Activated CD8-positive, alpha-beta T cell treated with anti-CD3 and anti-CD28 coated beads, Interleukin-2, amount 10 ng/mL, durations not matched to agents 7 days and 5 days (primary cell): ENCODE data around the gene DHDH. TPM values are rescaled to one million over a fixed set of nuclear protein-coding genes. Genes with fewer than 3 reads are reported as not detected.

ENCODE experiments used
- ATAC-seq: fragments of 150-1000 bp; cut with Tn5 transposase; one replicate; pipeline ENCODE4 v1.10.0; 2021; ENCODE audit warnings: moderate library complexity
- CTCF ChIA-PET: fragments of 350-600 bp; sonication (Branson Sonifier 250); formaldehyde crosslinking; loops from one replicate; lab custom pipeline; 2021; ENCODE audit warnings: antibody characterized with exemption; lab: Charles Lee
- POLR2A ChIA-PET: fragments of 350-600 bp; sonication (Branson Sonifier 250); formaldehyde crosslinking; loops from one replicate; lab custom pipeline; 2021; ENCODE audit warnings: antibody characterized with exemption; lab: Charles Lee
- DNase-seq: peaks from one replicate; pipeline ENCODE4 v3.0.0-alpha.2; 2020
- H3K27ac Mint-ChIP-seq: one replicate; pipeline ENCODE4 v1.8.0; 2021; ENCODE audit warnings: mild to moderate bottlenecking, mixed read lengths
- H3K27me3 Mint-ChIP-seq: one replicate; pipeline ENCODE4 v1.8.0; 2021; ENCODE audit warnings: low read depth, mixed read lengths
- H3K36me3 Mint-ChIP-seq: one replicate; pipeline ENCODE4 v1.8.0; 2021; ENCODE audit warnings: low read depth, mixed read lengths
- H3K4me1 Mint-ChIP-seq: one replicate; pipeline ENCODE4 v1.8.0; 2021; ENCODE audit warnings: low read depth, mixed read lengths
- H3K4me3 Mint-ChIP-seq: one replicate; pipeline ENCODE4 v1.8.0; 2021; ENCODE audit warnings: mild to moderate bottlenecking, mixed read lengths
- H3K9me3 Mint-ChIP-seq: one replicate; pipeline ENCODE4 v1.8.0; 2022; ENCODE audit warnings: mixed read lengths; ENCODE audit not compliant: insufficient read depth
- total RNA-seq, 2 experiments: library from RNA; stranded (reverse); gene quantifications; one replicate each; pipeline ENCODE4 v1.2.3, GENCODE V29; 2021

The DHDH gene
- total RNA-seq, 2 experiments from 2014 or later: 1.6 to 1.9 TPM

- ChIA-PET POLR2A (interaction anchor here (0.7 kb wide), 1 partner anchor 115 kb away, joined by 3 read pairs; the partner anchor contains the start of gene PPP1R15A), CTCF (interaction anchor here (1.8 to 1.9 kb wide), 2 partner anchors 12 to 17 kb away, joined by 11 to 13 read pairs; no protein-coding TSS in a partner anchor)
- H3K36me3 Mint-ChIP-seq: peaks cover 37% of the 10 kb centered on the region
Measured at GRCh38 chr19:48987323-48987722, 53.8 kb downstream of the DHDH start.

GRCh38 chr19:48988286-48988685 is 54.8 kb downstream of the DHDH start:
- CTCF ChIA-PET: interaction anchor here (1.9 kb wide), 1 partner anchor 11 kb away, joined by 13 read pairs; no protein-coding TSS in a partner anchor
- H3K9me3 Mint-ChIP-seq: no peaks in the 10 kb centered on the region
- H3K4me1 Mint-ChIP-seq: peaks cover 27% of the 10 kb centered on the region
- ATAC-seq (no peak), DNase-seq (no peak)
- H3K36me3 Mint-ChIP-seq: peaks cover 32% of the 10 kb centered on the region
- H3K27me3 Mint-ChIP-seq: no peaks in the 10 kb centered on the region
- POLR2A ChIA-PET: no interaction called here
- H3K27ac Mint-ChIP-seq: peak overlapping the region; percentile 26
- H3K4me3 Mint-ChIP-seq: no peak overlapping the region

More at GRCh38 chr19:48987323-48987722, 53.8 kb downstream of the DHDH start:
- no peaks in the 10 kb centered on the region for H3K9me3 Mint-ChIP-seq
- DNase-seq: no peak
- H3K4me3 Mint-ChIP-seq: no peak overlapping the region
- H3K27me3 Mint-ChIP-seq: no peaks in the 10 kb centered on the region
- no peak for ATAC-seq
- H3K4me1 Mint-ChIP-seq: peaks cover 25% of the 10 kb centered on the region
- peak overlapping the region; percentile 6 for H3K27ac Mint-ChIP-seq

GRCh38 chr19:48988860-48989259 is 55.4 kb downstream of the DHDH start:
- Mint-ChIP-seq H3K9me3 (no peaks in the 10 kb centered on the region), H3K4me1 (peaks cover 29% of the 10 kb centered on the region), H3K4me3 (no peak overlapping the region), H3K27ac (no peak overlapping the region), H3K36me3 (peaks cover 31% of the 10 kb centered on the region), H3K27me3 (no peaks in the 10 kb centered on the region)
- DNase-seq: no peak
- POLR2A ChIA-PET: no interaction called here
- CTCF ChIA-PET: interaction anchor here (1.3 to 2.9 kb wide), 2 partner anchors 11 to 18 kb away, joined by 3 to 10 read pairs; no protein-coding TSS in a partner anchor
- no peak for ATAC-seq

- Mint-ChIP-seq H3K9me3 (no peaks in the 10 kb centered on the region), H3K4me1 (peaks cover 37% of the 10 kb centered on the region), H3K4me3 (no peak overlapping the region), H3K27me3 (no peaks in the 10 kb centered on the region), H3K27ac (peak overlapping the region; percentile 68), H3K36me3 (peaks cover 34% of the 10 kb centered on the region)
- CTCF ChIA-PET: interaction anchor here (1.3 to 2.9 kb wide), 2 partner anchors 10 to 19 kb away, joined by 3 to 10 read pairs; no protein-coding TSS in a partner anchor
- ATAC-seq (no peak), DNase-seq (no peak)
- POLR2A ChIA-PET: interaction anchor here (1.4 kb wide), 1 partner anchor 10 kb away, joined by 4 read pairs; no protein-coding TSS in a partner anchor
Measured at GRCh38 chr19:48989701-48990291, 56.3 kb downstream of the DHDH start.

GRCh38 chr19:48990400-48990799 is 56.9 kb downstream of the DHDH start:
- DNase-seq (no peak), ATAC-seq (no peak)
- no peaks in the 10 kb centered on the region for H3K9me3 Mint-ChIP-seq
- peak overlapping the region; percentile 68 for H3K27ac Mint-ChIP-seq
- CTCF ChIA-PET: interaction anchor here (2.9 kb wide), 1 partner anchor 10 kb away, joined by 10 read pairs; no protein-coding TSS in a partner anchor
- peaks cover 43% of the 10 kb centered on the region for H3K4me1 Mint-ChIP-seq
- no peak overlapping the region for H3K4me3 Mint-ChIP-seq
- H3K36me3 Mint-ChIP-seq: peaks cover 34% of the 10 kb centered on the region
- H3K27me3 Mint-ChIP-seq: no peaks in the 10 kb centered on the region
- POLR2A ChIA-PET: interaction anchor here (1.4 kb wide), 1 partner anchor 10 kb away, joined by 4 read pairs; no protein-coding TSS in a partner anchor

GRCh38 chr19:48991011-48991609 is 57.6 kb downstream of the DHDH start:
- no peak overlapping the region for H3K4me3 Mint-ChIP-seq
- H3K27ac Mint-ChIP-seq: peak overlapping the region; percentile 20
- DNase-seq: no peak
- no peaks in the 10 kb centered on the region for H3K9me3 Mint-ChIP-seq
- peaks cover 30% of the 10 kb centered on the region for H3K36me3 Mint-ChIP-seq
- ChIA-PET CTCF (interaction anchor here (1.1 to 3.5 kb wide), 3 partner anchors 9 to 48 kb away, joined by 3 to 96 read pairs (median 10); no protein-coding TSS in a partner anchor), POLR2A (interaction anchor here (1.4 to 3.4 kb wide), 2 partner anchors 11 kb away, joined by 4 to 16 read pairs; no protein-coding TSS in a partner anchor)
- peaks cover 48% of the 10 kb centered on the region for H3K4me1 Mint-ChIP-seq
- no peak for ATAC-seq
- H3K27me3 Mint-ChIP-seq: no peaks in the 10 kb centered on the region

GRCh38 chr19:48991873-48992580 is 58.5 kb downstream of the DHDH start:
- ChIA-PET POLR2A (interaction anchor here (1.0 to 3.4 kb wide), 4 partner anchors 9 to 117 kb away, joined by 4 to 16 read pairs (median 12); no protein-coding TSS in a partner anchor), CTCF (interaction anchor here (0.8 to 3.5 kb wide), 9 partner anchors 9 to 204 kb away, joined by 3 to 96 read pairs (median 17); partner anchors contain the start of genes FTL, LIN7B and PPP1R15A)
- peaks cover 32% of the 10 kb centered on the region for H3K36me3 Mint-ChIP-seq
- peak overlapping the region; percentile 92 for H3K4me3 Mint-ChIP-seq
- DNase-seq: no peak
- H3K27me3 Mint-ChIP-seq: no peaks in the 10 kb centered on the region
- no peak for ATAC-seq
- H3K9me3 Mint-ChIP-seq: no peaks in the 10 kb centered on the region
- H3K4me1 Mint-ChIP-seq: peaks cover 48% of the 10 kb centered on the region
- peak overlapping the region; percentile 96 for H3K27ac Mint-ChIP-seq

GRCh38 chr19:48992581-48993174 is 59.2 kb downstream of the DHDH start:
- Mint-ChIP-seq H3K36me3 (peaks cover 33% of the 10 kb centered on the region), H3K4me1 (peaks cover 49% of the 10 kb centered on the region)

GRCh38 chr19:48993175-48994034 is 59.9 kb downstream of the DHDH start, which contains the start of the genes GYS1 and RUVBL2:
Gene GYS1, minus strand, starts transcription at chr19:48993309. Its CDS starts 197 bp downstream, at chr19:48993112.
Gene RUVBL2, plus strand, starts transcription at chr19:48993887. Its CDS starts 25 bp downstream, at chr19:48993912.
- Mint-ChIP-seq H3K4me3 (peak within 1 kb of the TSS; percentile 92), H3K4me1 (peaks cover 51% of the 10 kb centered on the region), H3K9me3 (no peaks in the 10 kb centered on the region), H3K27me3 (no peaks in the 10 kb centered on the region), H3K36me3 (peaks cover 29% of the 10 kb centered on the region), H3K27ac (peak within 1 kb of the TSS; percentile 96)
- ATAC-seq (peak; percentile 95), DNase-seq (peak; percentile 99)
- ChIA-PET POLR2A (interaction anchor here (0.6 to 3.4 kb wide), 16 partner anchors 9 to 452 kb away, joined by 3 to 16 read pairs (median 3); partner anchors contain the start of genes NUCB1 and PPP1R15A), CTCF (interaction anchor here (0.6 to 3.5 kb wide), 67 partner anchors 9 to 647 kb away, joined by 3 to 96 read pairs (median 4); partner anchors contain the start of genes ALDH16A1, BCAT2, CA11 and CGB7)

More at GRCh38 chr19:48992581-48993174, 59.2 kb downstream of the DHDH start:
- peak overlapping the region; percentile 96 for H3K27ac Mint-ChIP-seq
- no peaks in the 10 kb centered on the region for H3K9me3 Mint-ChIP-seq
- no peaks in the 10 kb centered on the region for H3K27me3 Mint-ChIP-seq
- DNase-seq (peak; percentile 43), ATAC-seq (peak; percentile 2)
- CTCF ChIA-PET: interaction anchor here (0.8 to 3.5 kb wide), 37 partner anchors 9 to 648 kb away, joined by 3 to 96 read pairs (median 4); partner anchors contain the start of genes BCAT2, CA11, DHDH and FLT3LG
- POLR2A ChIA-PET: interaction anchor here (0.7 to 3.4 kb wide), 12 partner anchors 8 to 120 kb away, joined by 3 to 16 read pairs (median 4); partner anchors contain the start of gene NUCB1
- peak overlapping the region; percentile 92 for H3K4me3 Mint-ChIP-seq
